T-helper 1 cell (primary cell): ENCODE data around the gene GLE1.

Source experiments
- DNase-seq, 5 donors: peaks; one replicate each; pipeline ENCODE4 v3.0.0-alpha.2; 2012 to 2020
- total RNA-seq, 4 donors: gene quantifications; one replicate each; lab custom pipeline; 2026; lab: John Stamatoyannopoulos, UW

Gene GLE1, protein sequence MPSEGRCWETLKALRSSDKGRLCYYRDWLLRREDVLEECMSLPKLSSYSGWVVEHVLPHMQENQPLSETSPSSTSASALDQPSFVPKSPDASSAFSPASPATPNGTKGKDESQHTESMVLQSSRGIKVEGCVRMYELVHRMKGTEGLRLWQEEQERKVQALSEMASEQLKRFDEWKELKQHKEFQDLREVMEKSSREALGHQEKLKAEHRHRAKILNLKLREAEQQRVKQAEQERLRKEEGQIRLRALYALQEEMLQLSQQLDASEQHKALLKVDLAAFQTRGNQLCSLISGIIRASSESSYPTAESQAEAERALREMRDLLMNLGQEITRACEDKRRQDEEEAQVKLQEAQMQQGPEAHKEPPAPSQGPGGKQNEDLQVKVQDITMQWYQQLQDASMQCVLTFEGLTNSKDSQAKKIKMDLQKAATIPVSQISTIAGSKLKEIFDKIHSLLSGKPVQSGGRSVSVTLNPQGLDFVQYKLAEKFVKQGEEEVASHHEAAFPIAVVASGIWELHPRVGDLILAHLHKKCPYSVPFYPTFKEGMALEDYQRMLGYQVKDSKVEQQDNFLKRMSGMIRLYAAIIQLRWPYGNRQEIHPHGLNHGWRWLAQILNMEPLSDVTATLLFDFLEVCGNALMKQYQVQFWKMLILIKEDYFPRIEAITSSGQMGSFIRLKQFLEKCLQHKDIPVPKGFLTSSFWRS
- total RNA-seq: 21.2 to 50.4 (median 42.8) reads per million in 4 donors

DNA sequence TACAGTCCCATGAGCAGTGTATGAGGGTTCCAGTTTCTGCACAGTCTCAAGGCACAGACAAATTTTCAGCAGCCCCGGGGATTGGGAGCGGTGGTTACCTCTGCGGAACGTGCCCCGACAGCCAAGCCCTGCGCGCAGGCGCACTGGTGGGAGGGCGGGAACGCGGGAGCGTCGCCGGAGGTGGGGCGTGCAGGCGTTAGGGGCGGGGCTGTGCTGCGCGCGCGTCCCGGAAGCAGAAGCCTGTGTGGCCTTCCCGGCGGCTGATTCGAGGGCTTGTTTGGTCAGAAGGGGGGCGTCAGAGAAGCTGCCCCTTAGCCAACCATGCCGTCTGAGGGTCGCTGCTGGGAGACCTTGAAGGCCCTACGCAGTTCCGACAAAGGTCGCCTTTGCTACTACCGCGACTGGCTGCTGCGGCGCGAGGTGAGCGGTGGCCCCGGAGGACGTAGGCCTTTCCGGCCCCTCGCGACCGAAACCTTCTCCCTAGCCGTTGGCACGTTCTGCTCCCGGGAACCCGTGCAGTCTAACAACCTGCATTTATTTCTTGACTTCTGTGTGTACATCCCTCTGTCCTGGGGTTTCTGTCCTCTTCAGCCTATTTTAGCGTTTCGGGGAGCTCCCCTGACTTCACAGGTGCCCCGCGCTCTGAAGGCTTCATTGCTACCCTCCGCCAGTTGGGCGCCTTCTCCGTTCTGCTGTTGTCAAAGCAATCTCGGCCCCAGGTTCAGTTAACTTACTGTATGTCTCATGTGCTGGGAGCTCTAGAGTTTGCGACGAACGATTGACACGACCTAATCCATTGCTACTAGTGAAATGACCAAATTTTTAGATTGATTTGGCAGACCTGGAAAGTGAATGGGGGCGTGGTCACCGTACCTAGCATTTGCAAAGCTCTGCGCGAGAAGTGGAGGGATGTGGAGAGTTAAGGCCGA, at the start of gene GLE1:
Gene GLE1 (plus strand): TSS at position 235 of the 929 bp plus-strand sequence. CDS start 87 bp downstream, at position 322.
- peak; percentile 94 to 98 (median 95) for DNase-seq

GRCh38 chr9:128454991-128455390, 49.5 kb upstream of the GLE1 start:
- DNase-seq: no peak

DNA sequence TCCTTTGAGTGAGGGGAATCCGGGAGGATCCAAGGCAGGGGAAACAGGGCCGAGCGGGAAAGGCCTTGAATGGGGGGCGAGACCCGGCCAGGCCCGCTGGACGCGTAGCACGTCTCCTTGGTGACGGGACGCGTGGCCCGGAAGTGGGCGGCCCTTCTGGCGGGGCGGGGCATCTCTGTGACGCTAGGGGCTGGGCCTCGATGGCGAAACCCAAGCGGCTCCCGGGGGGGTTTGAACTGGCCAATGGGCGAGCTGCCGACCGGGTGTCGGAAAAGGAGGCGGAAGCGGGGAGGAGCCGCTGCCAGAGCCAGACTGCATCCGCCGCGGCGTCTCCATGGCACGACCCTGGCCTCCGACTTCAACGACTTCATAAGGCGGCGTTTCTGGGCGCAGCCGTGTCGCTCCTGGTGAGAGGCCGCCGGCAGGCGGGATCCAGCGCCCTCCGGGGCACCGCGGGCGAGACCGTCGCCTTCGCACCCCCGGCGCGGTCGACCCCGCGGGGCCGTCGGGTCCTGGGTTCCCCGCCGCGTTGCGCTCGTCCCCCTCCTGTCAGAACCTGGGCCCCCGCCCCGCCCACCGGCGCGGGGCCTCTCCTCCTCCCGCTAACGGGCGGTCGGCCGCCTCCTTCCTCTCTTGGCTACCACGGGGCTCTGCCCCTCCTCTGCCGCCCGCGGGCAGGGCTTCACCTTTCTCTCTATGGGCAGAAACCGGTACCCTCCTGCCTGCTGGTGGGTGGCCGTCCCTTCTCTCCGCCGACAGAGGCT, 48.5 kb upstream of the GLE1 start, which contains the start of gene ODF2:
Gene ODF2 (plus strand): TSS at position 158 of the 764 bp plus-strand sequence. CDS start 86 bp downstream, at position 244.
- peak; percentile 96 to 99 (median 99) for DNase-seq

DNA sequence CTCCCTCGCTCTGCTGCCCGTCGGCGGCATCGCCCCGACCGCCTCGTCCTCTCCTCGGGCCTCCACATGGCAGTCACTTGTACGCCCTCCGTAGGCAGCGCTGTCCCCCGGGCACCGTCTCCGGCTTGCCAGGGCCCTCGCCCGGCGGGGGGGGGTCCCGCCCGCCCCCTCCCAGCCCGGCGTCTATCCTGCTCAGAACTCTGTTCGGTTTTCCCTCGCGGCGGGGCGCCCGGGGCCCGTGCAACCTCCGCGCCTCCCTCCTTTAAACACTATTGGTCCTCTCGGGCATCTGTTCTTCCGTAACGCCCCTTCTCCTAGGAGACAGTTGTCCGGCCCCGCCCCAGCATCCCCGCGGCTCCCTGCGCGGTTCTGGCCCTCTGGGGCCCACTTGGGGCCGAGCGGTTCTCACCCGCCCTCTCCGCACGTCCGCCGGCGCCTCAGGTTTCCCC, 47.9 kb upstream of the GLE1 start:
- peak; percentile 39 to 75 (median 58) for DNase-seq

DNA sequence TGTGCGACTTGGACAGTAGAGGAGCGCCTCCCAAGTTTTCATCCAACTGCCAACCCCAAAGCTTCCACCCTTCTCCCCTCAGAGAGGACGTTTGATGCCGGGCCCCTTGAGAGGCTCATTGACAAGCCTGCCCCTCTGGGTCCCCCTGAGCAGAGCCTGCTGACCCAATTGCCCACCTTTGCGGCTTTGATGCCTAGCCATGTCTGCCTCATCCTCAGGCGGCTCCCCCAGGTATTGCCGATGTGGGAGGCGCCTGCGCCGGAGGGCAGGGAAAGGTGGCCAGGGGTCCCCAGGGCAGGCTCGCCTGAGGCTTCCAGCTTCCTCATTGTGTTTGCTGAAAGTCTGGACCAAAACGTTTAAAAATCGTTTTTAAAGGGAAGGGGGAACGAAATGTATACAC, 47.3 kb upstream of the GLE1 start:
- DNase-seq: no peak

- no peak for DNase-seq
These were observed 45.5 kb upstream of the GLE1 start for GRCh38 chr9:128459011-128459410.

DNA sequence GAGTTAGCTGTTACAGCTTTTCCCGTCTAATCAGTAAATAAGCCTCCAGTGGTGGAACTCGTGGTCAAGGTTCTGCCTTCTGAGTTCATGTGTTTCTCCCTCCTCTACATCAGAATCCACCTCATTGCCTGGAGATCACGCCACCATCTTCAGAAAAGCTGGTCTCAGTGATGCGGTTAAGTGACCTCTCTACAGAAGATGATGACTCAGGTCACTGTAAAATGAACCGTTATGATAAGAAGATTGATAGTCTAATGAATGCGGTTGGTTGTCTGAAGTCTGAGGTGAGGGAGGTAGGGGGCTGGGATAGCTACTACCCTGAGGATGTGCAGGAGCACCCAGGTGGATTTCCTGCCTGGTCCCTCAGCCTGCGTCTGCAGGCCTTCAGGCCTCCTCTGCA, 35.4 kb upstream of the GLE1 start:
- DNase-seq: no peak

GRCh38 chr9:128470560-128470959, 34.0 kb upstream of the GLE1 start:
- DNase-seq: no peak

- no peak for DNase-seq
These were observed 31.4 kb upstream of the GLE1 start for GRCh38 chr9:128473104-128473503.

- DNase-seq: no peak
These were observed 28.7 kb upstream of the GLE1 start for GRCh38 chr9:128475867-128476266.

DNA sequence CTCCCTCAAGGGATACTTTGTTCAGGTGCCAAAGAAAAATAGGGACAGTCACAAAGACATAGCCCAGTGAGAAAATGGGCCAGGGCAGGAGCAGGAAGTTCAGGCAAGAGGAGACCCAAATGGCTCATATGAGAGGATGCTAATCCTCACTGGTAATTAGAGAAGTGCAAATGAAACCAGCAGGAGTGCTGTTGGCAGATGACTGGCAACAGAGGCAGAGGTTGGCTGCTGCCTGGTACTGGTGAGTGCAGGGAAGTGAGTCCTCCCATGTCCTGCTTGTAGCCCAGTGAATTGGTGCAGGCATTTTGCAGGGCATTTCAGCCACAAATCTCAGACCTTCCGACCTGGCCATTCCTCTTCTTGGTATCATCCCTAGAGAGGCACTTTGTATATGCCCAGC, 25.3 kb upstream of the GLE1 start:
- DNase-seq: no peak

GRCh38 chr9:128481561-128481960, 23.0 kb upstream of the GLE1 start:
- DNase-seq: no peak

- no peak for DNase-seq
These were observed 22.3 kb upstream of the GLE1 start for GRCh38 chr9:128482186-128482585.

- no peak for DNase-seq
These were observed 19.7 kb upstream of the GLE1 start for GRCh38 chr9:128484686-128485413.

- no peak for DNase-seq
These were observed 19.1 kb upstream of the GLE1 start for GRCh38 chr9:128485414-128485855.

DNA sequence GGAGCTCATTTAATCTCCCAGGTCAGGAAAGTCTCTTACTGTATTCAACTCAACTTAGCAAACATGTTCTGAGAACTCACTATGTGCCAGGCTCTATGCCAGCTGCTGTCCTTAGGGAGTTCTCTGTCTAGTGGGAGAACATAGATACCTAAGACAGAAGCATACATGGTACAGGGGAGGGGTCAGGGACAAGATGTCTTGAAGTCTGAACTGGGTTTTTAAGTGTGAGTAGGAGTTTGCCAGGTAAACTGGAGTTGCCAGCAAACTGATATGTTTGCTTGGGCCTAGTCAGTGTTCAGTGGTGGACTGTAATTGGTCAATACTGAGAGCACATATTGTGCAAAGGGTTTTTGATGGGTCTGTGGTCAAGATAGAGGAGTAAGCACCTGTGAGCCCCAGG, 18.3 kb upstream of the GLE1 start:
- no peak for DNase-seq

- DNase-seq: no peak
These were observed 11.1 kb upstream of the GLE1 start for GRCh38 chr9:128493424-128493823.

DNA sequence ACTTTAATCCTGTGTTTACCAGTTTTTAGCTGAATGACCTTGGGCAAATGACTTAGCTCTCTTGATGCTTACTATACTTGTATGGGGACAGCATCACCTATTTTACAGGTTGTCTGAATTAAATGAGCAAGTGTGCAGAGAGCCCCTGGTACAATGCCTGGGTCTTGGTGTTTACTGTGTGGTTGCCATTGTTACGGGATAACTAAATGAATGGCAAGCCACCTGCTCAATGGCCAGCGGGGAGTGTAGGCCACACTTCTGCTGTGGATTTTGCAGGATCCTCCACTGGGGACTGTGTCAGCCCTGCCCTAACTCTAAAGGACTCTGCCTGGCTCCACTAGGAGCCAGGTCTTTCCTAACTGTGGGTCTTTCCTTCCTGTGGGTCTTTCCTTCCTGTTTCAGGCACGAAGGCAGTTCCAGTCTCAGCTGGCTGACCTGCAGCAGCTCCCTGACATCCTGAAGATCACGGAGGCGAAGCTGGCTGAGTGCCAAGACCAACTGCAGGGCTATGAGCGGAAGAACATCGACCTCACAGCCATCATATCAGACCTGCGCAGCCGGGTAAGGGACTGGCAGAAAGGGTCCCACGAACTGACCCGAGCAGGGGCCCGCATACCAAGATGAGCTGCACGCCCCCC, 10.3 kb upstream of the GLE1 start:
- no peak for DNase-seq

DNA sequence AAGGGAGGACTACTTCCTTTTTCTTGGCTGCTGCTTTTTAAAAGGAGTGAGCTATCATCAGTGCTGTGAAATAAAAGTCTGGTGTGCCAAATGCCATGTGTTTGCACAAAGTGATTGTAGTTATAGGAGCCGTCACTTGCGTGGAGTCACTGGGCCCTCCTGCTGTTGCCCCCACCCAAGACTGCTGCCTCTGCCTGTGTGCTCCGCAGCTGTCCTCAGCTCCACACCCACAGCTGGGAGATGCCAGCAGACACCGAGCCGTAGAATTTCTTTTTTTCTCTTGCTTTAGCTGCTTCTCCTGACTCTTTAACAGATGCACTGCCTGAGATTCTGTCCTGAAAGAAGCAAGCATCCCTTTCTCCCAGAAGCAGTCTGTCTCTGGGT, 9.8 kb upstream of the GLE1 start:
- no peak for DNase-seq

DNA sequence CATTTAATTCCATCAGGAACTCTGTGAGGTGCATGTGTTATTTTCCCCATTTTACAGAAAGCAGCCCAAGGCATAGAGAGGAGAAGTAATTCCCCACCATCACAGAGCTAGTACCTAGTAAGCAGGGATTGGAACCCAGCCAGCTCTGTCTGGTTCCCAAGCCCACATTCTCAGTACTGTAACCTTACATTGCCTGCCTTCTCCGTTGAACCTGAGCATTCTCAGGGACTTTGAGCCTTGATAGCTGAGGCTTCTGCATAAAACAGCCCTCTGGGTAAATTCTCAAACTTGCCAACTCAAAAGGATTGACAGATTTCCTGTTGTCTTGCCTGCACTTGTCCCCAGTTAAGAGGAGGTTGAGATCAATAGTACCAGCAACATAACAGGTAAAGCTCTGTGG, 9.2 kb upstream of the GLE1 start:
- DNase-seq: no peak
